Fibroblast of mammary gland (primary cell): ENCODE measurements around the gene RAB3IL1.
A peak's percentile ranks its signal among the peaks of the same experiment; 100 is the strongest.

Experiments used
- DNase-seq: peaks from one replicate; pipeline ENCODE4 v3.0.0-alpha.2; 2010; ENCODE audit warnings: low read depth
- H3K4me3 ChIP-seq: 2 replicates; pipeline ENCODE4 v1.5.1; 2011; ENCODE audit warnings: low read depth, mild to moderate bottlenecking, low read length, moderate library complexity; ENCODE audit not compliant: control insufficient read depth
- CTCF ChIP-seq: conservative IDR thresholded peaks from 2 replicates; pipeline ENCODE4 v1.5.1; 2011; ENCODE audit warnings: low read depth, low read length, inconsistent platforms; ENCODE audit not compliant: control insufficient read depth, insufficient read depth

Gene RAB3IL1

GRCh38 chr11:61874377-61874809, 43.0 kb downstream of the RAB3IL1 start:
- no peak for DNase-seq
- TF ChIP-seq CTCF = no peak
- no peak overlapping the region for H3K4me3 ChIP-seq

- no peak for DNase-seq
- no peak overlapping the region for H3K4me3 ChIP-seq
- TF ChIP-seq CTCF = no peak
These were observed 43.6 kb downstream of the RAB3IL1 start for GRCh38 chr11:61873588-61874376.

GRCh38 chr11:61872935-61873565, 44.3 kb downstream of the RAB3IL1 start:
- DNase-seq = no peak
- H3K4me3 ChIP-seq = no peak overlapping the region
- TF ChIP-seq CTCF = no peak

GRCh38 chr11:61871158-61871597, 46.2 kb downstream of the RAB3IL1 start:
- peak; percentile 80 for TF ChIP-seq CTCF
- H3K4me3 ChIP-seq = no peak overlapping the region

GRCh38 chr11:61870541-61871031, 46.8 kb downstream of the RAB3IL1 start:
- TF ChIP-seq CTCF = no peak
- DNase-seq = peak; percentile 75
- H3K4me3 ChIP-seq = no peak overlapping the region

More at GRCh38 chr11:61871158-61871597, 46.2 kb downstream of the RAB3IL1 start:
- peak; percentile 71 for DNase-seq

- TF ChIP-seq CTCF = no peak
- DNase-seq = no peak
- H3K4me3 ChIP-seq = no peak overlapping the region
These were observed 47.5 kb downstream of the RAB3IL1 start for GRCh38 chr11:61869708-61870451.
